Measurements from ENCODE around the gene ADAM33. TPM values are rescaled to one million over a fixed set of nuclear protein-coding genes. Genes with fewer than 3 reads are reported as not detected.

The ADAM33 gene
- polyA plus RNA-seq, 3 donors: not detected

- Mint-ChIP-seq H3K27me3 (ENCODE audit: low read depth in 3 of 3) (peaks cover 63 to 81% (median 68%) of the 10 kb centered on the region in 3 donors), H3K36me3 (no peaks in the 10 kb centered on the region), H3K9me3 (peaks cover 0 to 10% (median 3%) of the 10 kb centered on the region in 7 donors), H3K4me1 (peaks cover 13% of the 10 kb centered on the region), H3K4me3 (peak overlapping the region in 1 of 2 donors; percentile 85), H3K27ac (no peak overlapping the region)
- Histone ChIP-seq H4K20me1 (ENCODE audit: insufficient read depth, low read length) (no peaks in the 10 kb centered on the region), H3K4me1 (ENCODE audit: control insufficient read depth in 1 of 2, insufficient read depth in 2 of 2, low read length in 2 of 2) (peaks cover 10% of the 10 kb centered on the region in 2 donors), H3K36me3 (replicated peaks in 1 of 2; ENCODE audit: control insufficient read depth in 1 of 2, insufficient read depth in 2 of 2, low read length in 2 of 2) (no peaks in the 10 kb centered on the region), H3K9me3 (replicated peaks in 1 of 2; ENCODE audit: control insufficient read depth in 1 of 2, insufficient read depth in 1 of 2, low read length in 2 of 2) (no peaks in the 10 kb centered on the region), H3K4me2 (replicated peaks; ENCODE audit: extremely low read depth, low read length, poor library complexity, severe bottlenecking) (no peak overlapping the region), H3K4me3 (replicated peaks in 1 of 3; ENCODE audit: low read depth in 2 of 3, low read length in 3 of 3) (no peak overlapping the region), H3K27me3 (ENCODE audit: control insufficient read depth in 2 of 2, insufficient read depth in 2 of 2, low read length in 2 of 2) (peaks cover 14 to 69% of the 10 kb centered on the region in 2 donors), H2AFZ (ENCODE audit: insufficient read depth, low read depth, low read length, poor library complexity, severe bottlenecking) (no peak overlapping the region), H3K9ac (ENCODE audit: insufficient read depth, low read length, poor library complexity, severe bottlenecking) (no peak overlapping the region), H3K27ac (ENCODE audit: low read depth in 1 of 2, low read length in 2 of 2) (no peak overlapping the region), H3K79me2 (ENCODE audit: insufficient read depth, low read length) (no peaks in the 10 kb centered on the region)
- DNase-seq: no peak
- WGBS (ENCODE audit: insufficient coverage): 86% methylated on average over 11 of the region's 15 CpGs
- TF ChIP-seq CTCF (IDR thresholded peaks at IDR 0.05): no peak
- intact Hi-C loops (cut with micrococcal nuclease): no loop called here
Observed at GRCh38 chr20:3680701-3681351, 984 bp downstream of the ADAM33 start.

- 85% methylated on average over 12 of the region's 18 CpGs for WGBS (ENCODE audit: insufficient coverage)
Observed at GRCh38 chr20:3679749-3680700, 1.8 kb downstream of the ADAM33 start.

More at GRCh38 chr20:3679749-3680700, 1.8 kb downstream of the ADAM33 start:
- H3K4me3 Mint-ChIP-seq: peak overlapping the region in 1 of 2 donors; percentile 48
- peaks cover 17 to 72% of the 10 kb centered on the region in 2 donors for H3K27me3 ChIP-seq (ENCODE audit: control insufficient read depth in 2 of 2, insufficient read depth in 2 of 2, low read length in 2 of 2)
- H3K79me2 ChIP-seq (ENCODE audit: insufficient read depth, low read length): no peaks in the 10 kb centered on the region
- H3K27me3 Mint-ChIP-seq (ENCODE audit: low read depth in 3 of 3): peaks cover 69 to 82% (median 71%) of the 10 kb centered on the region in 3 donors
- intact Hi-C loops (cut with micrococcal nuclease): loop anchor here in 1 of 2 donors (5.0 kb wide), 2 partner anchors 67 to 177 kb away; no protein-coding TSS in a partner anchor
- no peak overlapping the region for H3K9ac ChIP-seq (ENCODE audit: insufficient read depth, low read length, poor library complexity, severe bottlenecking)
- DNase-seq: no peak
- H3K4me1 ChIP-seq (ENCODE audit: control insufficient read depth in 1 of 2, insufficient read depth in 2 of 2, low read length in 2 of 2): peaks cover 10% of the 10 kb centered on the region in 2 donors
- no peak overlapping the region for H3K4me3 ChIP-seq (replicated peaks in 1 of 3; ENCODE audit: low read depth in 2 of 3, low read length in 3 of 3)
- no peak overlapping the region for H3K4me2 ChIP-seq (replicated peaks; ENCODE audit: extremely low read depth, low read length, poor library complexity, severe bottlenecking)
- no peaks in the 10 kb centered on the region for H3K36me3 ChIP-seq (replicated peaks in 1 of 2; ENCODE audit: control insufficient read depth in 1 of 2, insufficient read depth in 2 of 2, low read length in 2 of 2)
- H3K4me1 Mint-ChIP-seq: peaks cover 13% of the 10 kb centered on the region
- peaks cover 0 to 12% (median 4%) of the 10 kb centered on the region in 7 donors for H3K9me3 Mint-ChIP-seq
- peaks cover 0 to 2% of the 10 kb centered on the region in 2 donors for H3K36me3 Mint-ChIP-seq
- H3K9me3 ChIP-seq (replicated peaks in 1 of 2; ENCODE audit: control insufficient read depth in 1 of 2, insufficient read depth in 1 of 2, low read length in 2 of 2): no peaks in the 10 kb centered on the region
- H3K27ac Mint-ChIP-seq: no peak overlapping the region
- no peak overlapping the region for H3K27ac ChIP-seq (ENCODE audit: low read depth in 1 of 2, low read length in 2 of 2)
- TF ChIP-seq CTCF (IDR thresholded peaks at IDR 0.05): no peak
- H2AFZ ChIP-seq (ENCODE audit: insufficient read depth, low read depth, low read length, poor library complexity, severe bottlenecking): no peak overlapping the region
- no peaks in the 10 kb centered on the region for H4K20me1 ChIP-seq (ENCODE audit: insufficient read depth, low read length)

Data from CD14-positive monocyte (primary cell).